OCI-LY3 (cell line): ENCODE data around the gene PSMC5.

Experiments used
- H2AFZ ChIP-seq: fragments of 200-600, 300-600 bp; shearing (Covaris generic); 2 replicates; pipeline ENCODE4 v1.6.0; 2014; ENCODE audit warnings: antibody characterized with exemption, low read depth, low read length
- H3K27ac ChIP-seq: fragments of 200-600, 300-600 bp; sonication (generic); 2 replicates; pipeline ENCODE4 v1.5.1; 2014; ENCODE audit warnings: mild to moderate bottlenecking, low read length, moderate library complexity, mixed read lengths
- H3K27me3 ChIP-seq: fragments of 200-600, 300-600 bp; sonication (generic); 2 replicates; pipeline ENCODE4 v1.6.1; 2014; ENCODE audit warnings: low read depth, low read length, mixed read lengths
- H3K36me3 ChIP-seq: fragments of 200-600, 300-600 bp; sonication (generic); replicated peaks from 2 replicates; pipeline ENCODE3; 2014; ENCODE audit warnings: low read depth, low read length, mixed read lengths
- H3K4me1 ChIP-seq: fragments of 300-600, 200-600 bp; sonication (generic); 2 replicates; pipeline ENCODE4 v1.6.1; 2014; ENCODE audit warnings: low read length, mixed read lengths
- H3K4me2 ChIP-seq: fragments of 200-600, 300-600 bp; sonication (generic); 2 replicates; pipeline ENCODE4 v1.6.1; 2014; ENCODE audit warnings: low read length, mixed read lengths
- H3K4me3 ChIP-seq: fragments of 300-600, 200-600 bp; sonication (generic); 2 replicates; pipeline ENCODE4 v1.5.1; 2014; ENCODE audit warnings: antibody characterized with exemption, mild to moderate bottlenecking, low read length, moderate library complexity
- H3K79me2 ChIP-seq: fragments of 300-600, 200-600 bp; shearing (Covaris generic); 2 replicates; pipeline ENCODE4 v1.6.1; 2014; ENCODE audit warnings: mild to moderate bottlenecking, low read length, mixed read lengths
- H3K9ac ChIP-seq: fragments of 300-600, 200-600 bp; shearing (Covaris generic); 2 replicates; pipeline ENCODE4 v1.6.0; 2014; ENCODE audit warnings: mild to moderate bottlenecking, low read length, moderate library complexity
- H3K9me3 ChIP-seq: fragments of 200-600, 300-600 bp; shearing (Covaris generic); 2 replicates; pipeline ENCODE4 v1.6.1; 2014; ENCODE audit warnings: low read length, mixed read lengths; ENCODE audit not compliant: insufficient read depth
- H4K20me1 ChIP-seq: fragments of 200-600, 300-600 bp; sonication (generic); 2 replicates; pipeline ENCODE4 v1.6.1; 2016; ENCODE audit warnings: low read length, mixed read lengths; ENCODE audit not compliant: insufficient read depth
- CTCF ChIP-seq: fragments of 200-600, 300-600 bp; sonication (generic); IDR thresholded peaks from 2 replicates; pipeline ENCODE4 v1.5.1; 2014; ENCODE audit warnings: antibody characterized with exemption, low read length, low read depth
- EZH2phosphoT487 ChIP-seq: fragments of 200-600 bp; shearing (Covaris generic); IDR thresholded peaks from 2 replicates; pipeline ENCODE4 v1.6.1; 2018; ENCODE audit warnings: antibody characterized with exemption, mixed run types, low read depth

The PSMC5 gene

GRCh38 chr17:63833741-63834373 lies 6.6 kb downstream of the PSMC5 start:
- peaks cover 64% of the 10 kb centered on the region for H3K36me3 ChIP-seq
- peaks cover 13% of the 10 kb centered on the region for H4K20me1 ChIP-seq
- H3K27ac ChIP-seq: no peak overlapping the region
- no peak overlapping the region for H3K4me2 ChIP-seq
- H2AFZ ChIP-seq: no peak overlapping the region
- H3K27me3 ChIP-seq: no peaks in the 10 kb centered on the region
- TF ChIP-seq CTCF: no peak
- no peak for TF ChIP-seq EZH2phosphoT487
- H3K4me1 ChIP-seq: 0 out of 2 replicates have a peak, but pooled peaks cover under 1% of the 10 kb centered on the region
- no peak overlapping the region for H3K9ac ChIP-seq
- peaks cover 30% of the 10 kb centered on the region for H3K79me2 ChIP-seq
- no peak overlapping the region for H3K4me3 ChIP-seq
- no peaks in the 10 kb centered on the region for H3K9me3 ChIP-seq

GRCh38 chr17:63834431-63835166 lies 7.4 kb downstream of the PSMC5 start:
- Histone ChIP-seq H3K4me1 (peaks cover 7% of the 10 kb centered on the region), H3K4me2 (no peak overlapping the region), H3K27me3 (no peaks in the 10 kb centered on the region), H3K4me3 (no peak overlapping the region), H3K36me3 (peaks cover 57% of the 10 kb centered on the region), H3K9ac (no peak overlapping the region), H3K79me2 (peaks cover 30% of the 10 kb centered on the region), H2AFZ (no peak overlapping the region), H3K27ac (peak overlapping the region; percentile 29; the same call in 1 of the 2 replicates), H3K9me3 (no peaks in the 10 kb centered on the region), H4K20me1 (peaks cover 20% of the 10 kb centered on the region)
- TF ChIP-seq EZH2phosphoT487 (no peak), CTCF (peak; percentile 57)

- Histone ChIP-seq H3K27me3 (no peaks in the 10 kb centered on the region), H3K4me3 (no peak overlapping the region), H3K9me3 (no peaks in the 10 kb centered on the region), H2AFZ (no peak overlapping the region), H4K20me1 (peaks cover 20% of the 10 kb centered on the region), H3K4me2 (no peak overlapping the region), H3K79me2 (peaks cover 35% of the 10 kb centered on the region), H3K9ac (no peak overlapping the region), H3K4me1 (peaks cover 8% of the 10 kb centered on the region), H3K36me3 (peaks cover 50% of the 10 kb centered on the region), H3K27ac (no peak overlapping the region)
- TF ChIP-seq CTCF (no peak; the same call in 1 of the 2 replicates), EZH2phosphoT487 (no peak)
These were observed 8.0 kb downstream of the PSMC5 start for GRCh38 chr17:63835167-63835720.

GRCh38 chr17:63836811-63837210 lies 9.6 kb downstream of the PSMC5 start:
- no peak overlapping the region for H2AFZ ChIP-seq
- peaks cover 19% of the 10 kb centered on the region for H3K4me1 ChIP-seq
- no peak overlapping the region for H3K9ac ChIP-seq
- H3K4me3 ChIP-seq: no peak overlapping the region
- peaks cover 35% of the 10 kb centered on the region for H3K36me3 ChIP-seq
- peaks cover 51% of the 10 kb centered on the region for H3K79me2 ChIP-seq
- H3K27me3 ChIP-seq: no peaks in the 10 kb centered on the region
- no peaks in the 10 kb centered on the region for H3K9me3 ChIP-seq
- peaks cover 35% of the 10 kb centered on the region for H4K20me1 ChIP-seq
- no peak for TF ChIP-seq CTCF
- no peak for TF ChIP-seq EZH2phosphoT487
- H3K27ac ChIP-seq: no peak overlapping the region
- no peak overlapping the region for H3K4me2 ChIP-seq
